Activated naive CD4-positive, alpha-beta T cell treated with anti-CD3 and anti-CD28 coated beads, Interleukin-2, amount 50 U/mL, for 24 hours (primary cell): ENCODE measurements around the gene TMEM119.
A peak's percentile ranks its signal among the peaks of the same experiment; 100 is the strongest.

Experiments used
- H3K27ac Mint-ChIP-seq: one replicate; pipeline ENCODE4 v1.8.0; 2021; ENCODE audit warnings: mild to moderate bottlenecking, mixed read lengths
- H3K27me3 Mint-ChIP-seq: one replicate; pipeline ENCODE4 v1.8.0; 2021; ENCODE audit warnings: mixed read lengths
- H3K36me3 Mint-ChIP-seq: one replicate; pipeline ENCODE4 v1.8.0; 2021; ENCODE audit warnings: mixed read lengths
- H3K4me1 Mint-ChIP-seq: one replicate; pipeline ENCODE4 v1.8.0; 2021; ENCODE audit warnings: mixed read lengths
- H3K4me3 Mint-ChIP-seq: one replicate; pipeline ENCODE4 v1.8.0; 2021; ENCODE audit warnings: mild to moderate bottlenecking, mixed read lengths
- H3K9me3 Mint-ChIP-seq: one replicate; pipeline ENCODE4 v1.8.0; 2021; ENCODE audit warnings: mixed read lengths

TMEM119 gene

DNA sequence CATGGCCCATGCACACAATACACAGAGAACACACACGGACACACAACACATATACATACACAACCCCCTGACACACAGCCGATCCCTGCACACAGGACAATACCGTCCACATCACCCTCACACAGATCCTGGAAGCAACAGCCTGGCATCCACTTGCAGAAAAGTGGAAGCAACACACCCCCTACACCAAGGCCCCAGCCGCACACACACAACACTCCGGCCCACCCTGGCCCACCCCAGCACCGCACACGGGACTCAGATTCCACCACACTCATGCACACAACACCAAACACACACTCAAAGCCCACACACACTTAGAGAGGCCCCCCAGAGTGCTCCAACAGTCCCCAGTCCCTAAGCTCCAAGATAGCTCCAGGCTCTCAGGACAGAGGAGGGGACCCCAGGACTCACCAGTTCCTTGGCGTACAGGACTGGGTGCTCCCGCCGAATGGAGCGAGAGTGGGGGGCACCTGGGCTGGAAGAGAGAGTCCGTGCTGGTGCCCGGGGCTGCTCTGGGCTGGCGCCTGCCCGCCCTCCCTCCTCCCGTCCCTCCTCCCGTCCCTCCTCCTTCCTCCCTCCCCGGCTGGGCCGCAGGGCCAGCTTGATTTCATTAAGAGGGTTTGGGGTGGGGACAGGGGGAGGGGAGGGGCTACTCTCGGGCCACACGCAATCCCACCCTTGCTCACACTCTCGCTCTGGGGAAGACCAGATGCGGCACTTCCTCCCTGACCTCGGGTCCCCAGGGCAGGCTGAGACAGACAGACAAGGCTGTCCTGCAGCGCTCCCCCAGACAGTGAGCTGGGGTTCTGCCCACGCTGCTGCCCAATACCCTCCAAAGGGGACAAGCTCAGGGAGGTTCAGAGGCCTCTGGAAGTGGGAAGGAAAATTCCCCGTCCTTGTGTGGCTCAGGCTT lies at the start of gene TMEM119:
Gene TMEM119, minus strand, starts transcription at position 526 of the 913 bp plus-strand sequence. CDS start 5,701 bp downstream, outside the sequence.
- H3K4me3 Mint-ChIP-seq, result no peak within 1 kb of the TSS
- no peaks in the 10 kb centered on the region for H3K36me3 Mint-ChIP-seq
- no peaks in the 10 kb centered on the region for H3K27me3 Mint-ChIP-seq
- H3K9me3 Mint-ChIP-seq, result no peaks in the 10 kb centered on the region
- H3K27ac Mint-ChIP-seq, result no peak within 1 kb of the TSS
- H3K4me1 Mint-ChIP-seq, result no peaks in the 10 kb centered on the region

- Mint-ChIP-seq H3K9me3 (no peaks in the 10 kb centered on the region), H3K4me3 (peak overlapping the region; percentile 77), H3K27me3 (no peaks in the 10 kb centered on the region), H3K27ac (peak overlapping the region; percentile 97), H3K36me3 (peaks cover 2% of the 10 kb centered on the region), H3K4me1 (peaks cover 38% of the 10 kb centered on the region)
Measured at GRCh38 chr12:108646600-108647579, 49.0 kb upstream of the TMEM119 start.

GRCh38 chr12:108645686-108646599 lies 48.1 kb upstream of the TMEM119 start:
- H3K4me3 Mint-ChIP-seq, result peak overlapping the region; percentile 77
- H3K9me3 Mint-ChIP-seq, result no peaks in the 10 kb centered on the region
- H3K4me1 Mint-ChIP-seq, result peaks cover 38% of the 10 kb centered on the region
- H3K27ac Mint-ChIP-seq, result peak overlapping the region; percentile 97
- H3K36me3 Mint-ChIP-seq, result peaks cover 2% of the 10 kb centered on the region
- no peaks in the 10 kb centered on the region for H3K27me3 Mint-ChIP-seq

DNA sequence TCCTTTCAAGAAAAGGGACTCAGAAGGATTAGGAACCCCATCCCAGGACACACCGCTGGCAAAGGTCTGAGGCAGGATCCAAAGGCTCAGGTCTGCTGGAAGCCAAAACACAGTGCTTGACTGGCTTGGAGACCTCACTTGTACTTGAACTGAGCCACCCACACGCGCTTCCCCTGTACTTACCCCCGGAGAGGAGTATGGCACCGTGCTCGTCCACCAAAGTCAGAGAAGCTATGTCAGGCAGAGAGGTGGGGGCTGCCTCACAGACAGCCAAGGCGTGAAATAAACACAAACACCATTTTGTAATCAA lies 46.9 kb upstream of the TMEM119 start:
- H3K9me3 Mint-ChIP-seq, result no peaks in the 10 kb centered on the region
- H3K36me3 Mint-ChIP-seq, result peaks cover 2% of the 10 kb centered on the region
- peaks cover 45% of the 10 kb centered on the region for H3K4me1 Mint-ChIP-seq
- no peak overlapping the region for H3K27ac Mint-ChIP-seq
- H3K4me3 Mint-ChIP-seq, result no peak overlapping the region
- H3K27me3 Mint-ChIP-seq, result no peaks in the 10 kb centered on the region

DNA sequence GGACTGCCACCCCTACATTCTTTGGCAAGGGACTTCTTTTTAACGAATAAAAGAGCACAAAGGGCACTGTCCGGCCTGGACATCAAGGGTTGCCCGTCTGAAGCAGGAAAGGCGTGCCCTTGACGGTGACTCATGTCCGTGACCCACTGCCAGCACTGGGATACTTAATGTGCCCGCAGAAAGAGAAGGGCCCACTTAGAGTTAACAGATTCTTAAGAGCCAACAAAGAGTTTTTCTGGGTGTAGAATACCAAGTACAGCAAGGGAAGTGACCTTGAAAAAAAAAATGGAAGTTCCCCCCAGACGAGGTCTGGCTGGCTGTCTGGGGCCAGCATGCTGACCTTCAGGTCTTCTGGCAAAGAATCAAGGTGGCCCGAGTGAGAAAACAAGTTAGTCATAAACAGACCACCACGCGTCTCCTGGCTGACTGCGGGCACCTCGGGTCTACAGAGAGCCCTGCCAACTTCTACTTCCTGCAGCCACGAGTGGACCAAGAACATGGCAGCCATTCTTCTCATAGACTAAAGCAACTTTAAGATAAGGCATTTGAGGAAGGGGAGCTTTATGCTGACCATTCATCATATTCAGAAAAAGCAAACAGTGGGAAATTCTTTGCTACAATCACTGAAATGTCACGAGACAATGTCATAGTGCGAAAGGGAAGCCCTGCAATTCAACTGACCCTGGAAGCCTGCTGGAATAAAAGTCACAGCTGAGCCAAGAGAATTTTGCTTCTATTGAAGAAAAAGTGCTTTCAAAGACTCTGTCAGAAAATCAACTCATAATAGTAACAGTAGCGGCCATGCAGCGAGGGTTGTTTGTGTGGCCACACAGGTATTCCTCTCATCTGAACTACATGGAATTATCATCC lies 46.3 kb upstream of the TMEM119 start:
- Mint-ChIP-seq H3K9me3 (no peaks in the 10 kb centered on the region), H3K4me3 (no peak overlapping the region), H3K4me1 (peaks cover 44% of the 10 kb centered on the region), H3K36me3 (peaks cover 2% of the 10 kb centered on the region), H3K27ac (peak overlapping the region; percentile 68), H3K27me3 (no peaks in the 10 kb centered on the region)

DNA sequence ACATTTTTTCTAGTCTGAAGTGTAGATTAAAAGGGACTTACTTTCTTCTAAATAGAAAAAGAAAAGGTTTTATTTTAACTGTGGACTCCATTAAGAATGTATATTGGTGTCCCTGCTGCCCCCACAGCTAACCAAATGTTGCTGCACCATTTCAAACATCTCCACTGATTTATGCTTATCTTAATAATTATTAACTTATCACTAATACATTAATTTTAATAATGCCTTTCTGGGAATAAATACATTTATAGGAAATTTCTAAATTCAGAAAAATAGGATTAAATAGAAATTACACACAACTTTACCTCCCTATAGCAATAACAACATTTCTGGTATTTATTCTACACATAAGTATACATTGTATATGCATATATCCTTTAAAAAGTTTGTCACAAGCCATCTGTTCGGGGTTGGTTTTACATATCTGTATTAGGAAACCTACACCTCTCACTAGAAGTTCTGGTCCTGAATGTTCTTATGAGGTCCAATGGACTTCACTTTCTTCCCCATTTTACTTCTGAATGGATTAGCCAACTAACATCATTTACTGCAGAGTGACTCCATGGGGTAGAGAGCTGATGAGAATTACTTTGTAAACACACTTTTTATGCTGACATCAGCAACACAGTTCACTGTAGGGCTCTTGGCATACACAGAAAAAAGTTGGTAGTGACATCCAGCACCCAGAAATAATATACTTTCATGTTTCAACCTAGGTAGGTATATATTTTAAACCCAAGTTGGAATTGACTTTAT lies 45.2 kb upstream of the TMEM119 start:
- Mint-ChIP-seq H3K9me3 (no peaks in the 10 kb centered on the region), H3K4me1 (peaks cover 41% of the 10 kb centered on the region), H3K36me3 (peaks cover 2% of the 10 kb centered on the region), H3K27me3 (no peaks in the 10 kb centered on the region), H3K4me3 (no peak overlapping the region), H3K27ac (no peak overlapping the region)

GRCh38 chr12:108642269-108642870 lies 44.5 kb upstream of the TMEM119 start:
- Mint-ChIP-seq H3K36me3 (peaks cover 2% of the 10 kb centered on the region), H3K4me1 (peaks cover 43% of the 10 kb centered on the region), H3K27me3 (no peaks in the 10 kb centered on the region), H3K9me3 (no peaks in the 10 kb centered on the region), H3K4me3 (no peak overlapping the region), H3K27ac (no peak overlapping the region)

DNA sequence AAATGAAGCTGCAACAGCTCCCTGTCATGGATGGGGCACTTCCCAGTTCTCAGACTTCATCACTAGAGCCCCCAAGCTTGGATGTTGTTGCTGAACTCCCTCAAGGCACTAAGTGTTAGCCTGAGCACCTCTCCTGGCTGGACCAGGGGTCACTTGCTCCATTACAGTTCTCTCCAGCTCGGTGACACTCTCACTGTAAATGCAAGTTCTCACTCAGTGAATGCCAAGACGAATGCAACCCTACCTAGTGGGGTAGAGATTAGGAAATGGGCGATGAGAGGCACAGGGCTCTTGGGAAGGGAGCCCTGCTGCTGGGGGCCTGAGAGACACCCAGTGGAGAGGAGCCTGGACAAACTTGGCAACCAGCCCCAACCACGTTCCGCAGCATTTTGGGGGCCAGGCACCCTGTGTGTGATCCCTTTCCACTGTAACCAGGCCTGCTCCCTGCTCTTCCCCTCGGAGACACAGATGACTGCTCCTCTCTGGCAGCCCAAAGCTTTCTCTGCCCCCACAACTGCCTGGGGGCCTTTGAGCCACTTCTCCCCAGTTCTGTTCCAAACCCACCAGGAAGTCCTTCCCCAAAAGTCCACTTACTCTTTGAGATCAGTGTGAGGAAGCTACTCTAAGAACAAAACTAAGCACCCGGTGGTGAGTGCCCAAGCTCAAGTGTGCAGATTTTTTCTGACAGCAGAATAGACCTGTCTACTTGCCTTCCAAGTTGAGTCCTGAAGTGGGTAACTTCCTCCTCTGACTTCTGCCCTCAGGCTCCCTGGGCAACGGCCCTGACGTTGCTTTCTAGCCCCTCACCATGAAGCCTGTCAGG lies 43.8 kb upstream of the TMEM119 start:
- Mint-ChIP-seq H3K9me3 (no peaks in the 10 kb centered on the region), H3K27me3 (no peaks in the 10 kb centered on the region), H3K36me3 (peaks cover 2% of the 10 kb centered on the region), H3K4me3 (no peak overlapping the region), H3K27ac (no peak overlapping the region), H3K4me1 (peaks cover 42% of the 10 kb centered on the region)

DNA sequence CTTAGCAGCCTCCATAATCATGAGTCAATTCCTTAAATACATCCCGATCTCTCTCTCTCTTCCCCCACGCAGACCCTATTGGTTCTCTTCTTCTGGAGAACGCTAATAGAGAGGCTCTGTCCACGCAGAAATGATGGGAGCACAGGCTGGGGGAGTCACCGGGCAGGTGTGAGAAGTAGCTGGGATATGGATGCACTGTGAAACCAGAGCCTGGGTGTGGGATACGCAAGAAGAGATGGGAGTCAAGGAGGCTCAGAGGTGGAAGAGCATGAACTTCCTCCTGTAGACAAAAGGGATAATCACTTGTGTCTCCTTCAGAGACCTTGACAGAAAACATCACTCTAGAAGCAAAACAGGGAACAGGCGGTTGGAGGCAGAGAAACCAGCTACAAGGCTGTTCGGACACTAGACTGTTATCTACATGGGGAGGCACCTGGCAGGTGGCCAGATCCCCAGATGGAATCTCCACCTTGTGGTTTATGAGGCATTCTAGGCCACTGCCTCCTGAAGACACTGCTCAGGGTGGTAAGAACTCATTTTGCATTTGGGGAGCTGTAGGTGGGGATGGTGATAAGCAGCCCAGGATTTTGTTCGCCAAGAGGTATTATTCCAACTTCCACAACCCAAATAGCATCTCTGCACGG lies 43.0 kb upstream of the TMEM119 start:
- Mint-ChIP-seq H3K27me3 (no peaks in the 10 kb centered on the region), H3K4me3 (no peak overlapping the region), H3K9me3 (no peaks in the 10 kb centered on the region), H3K27ac (no peak overlapping the region), H3K36me3 (no peaks in the 10 kb centered on the region), H3K4me1 (peaks cover 40% of the 10 kb centered on the region)

- Mint-ChIP-seq H3K36me3 (no peaks in the 10 kb centered on the region), H3K9me3 (no peaks in the 10 kb centered on the region), H3K27me3 (no peaks in the 10 kb centered on the region), H3K4me3 (no peak overlapping the region), H3K4me1 (peaks cover 44% of the 10 kb centered on the region), H3K27ac (no peak overlapping the region)
Measured at GRCh38 chr12:108638997-108639822, 41.3 kb upstream of the TMEM119 start.

GRCh38 chr12:108638141-108638827 lies 40.4 kb upstream of the TMEM119 start:
- Mint-ChIP-seq H3K27me3 (no peaks in the 10 kb centered on the region), H3K36me3 (no peaks in the 10 kb centered on the region), H3K9me3 (no peaks in the 10 kb centered on the region), H3K4me3 (no peak overlapping the region), H3K27ac (no peak overlapping the region), H3K4me1 (peaks cover 53% of the 10 kb centered on the region)
